B cell (primary cell): ENCODE measurements around the gene PDLIM4. TPM values are rescaled to one million over a fixed set of nuclear protein-coding genes. Genes with fewer than 3 reads are reported as not detected.

Experiments
- ATAC-seq: fragments of 200-7000 bp; cut with Tn5 transposase; one replicate; pipeline ENCODE4 v1.10.0; 2021; ENCODE audit warnings: low read depth, mild to moderate bottlenecking, moderate number of reproducible peaks, moderate library complexity
- CTCF ChIA-PET: fragments of 350-600 bp; sonication (Branson Sonifier 250); formaldehyde crosslinking; loops from one replicate; lab custom pipeline; 2021; ENCODE audit warnings: antibody characterized with exemption, inconsistent platforms; lab: Charles Lee
- POLR2A ChIA-PET: fragments of 350-600 bp; sonication (Branson Sonifier 250); formaldehyde crosslinking; loops from one replicate; lab custom pipeline; 2021; ENCODE audit warnings: antibody characterized with exemption; lab: Charles Lee
- DNase-seq: peaks from one replicate; pipeline ENCODE4 v3.0.0; 2013
- H2AFZ ChIP-seq: 2 replicates; pipeline ENCODE4 v1.6.1; 2012; ENCODE audit warnings: mild to moderate bottlenecking, low read depth, low read length; ENCODE audit not compliant: insufficient read depth, poor library complexity, severe bottlenecking
- H3K27ac ChIP-seq, 2 donors: 1 replicate in 1 of 2; 2 replicates in 1 of 2; pipeline ENCODE4 v1.5.1; 2012 to 2013; ENCODE audit warnings: low read length in 2 of 2, mild to moderate bottlenecking in 2 of 2, moderate library complexity in 1 of 2
- H3K27me3 ChIP-seq, 4 experiments: fragments of 200-600 bp in 1 of 4; sonication (generic) in 1 of 4; replicated peaks in 1 of 4; 1 replicate in 2 of 4; 2 replicates in 2 of 4; pipeline versions ENCODE4 v1.6.1 to v1.7.0; 2013 to 2016; ENCODE audit warnings: low read length in 3 of 4, mild to moderate bottlenecking in 2 of 4, mixed read lengths in 1 of 4, moderate library complexity in 1 of 4; ENCODE audit not compliant: insufficient read depth in 4 of 4, control insufficient read depth in 3 of 4; ENCODE audit errors: control extremely low read depth in 1 of 4
- H3K36me3 ChIP-seq, 2 experiments: replicated peaks in 1 of 2; 1 replicate in 1 of 2; 2 replicates in 1 of 2; pipeline versions ENCODE4 v1.6.1 to v1.7.1; 2013; ENCODE audit warnings: low read length in 1 of 2; ENCODE audit not compliant: insufficient read depth in 2 of 2, control insufficient read depth in 1 of 2; ENCODE audit errors: control extremely low read depth in 1 of 2, extremely low read depth in 1 of 2
- H3K4me1 ChIP-seq, 2 donors: fragments of 200-600 bp in 1 of 2; sonication (generic) in 1 of 2; 1 replicate in 1 of 2; 2 replicates in 1 of 2; pipeline versions ENCODE4 v1.5.1 to v1.6.1; 2013 to 2017; ENCODE audit warnings: low read length in 2 of 2; ENCODE audit not compliant: control insufficient read depth in 2 of 2, insufficient read depth in 2 of 2
- H3K4me2 ChIP-seq: replicated peaks from 2 replicates; pipeline ENCODE3; 2012; ENCODE audit warnings: mild to moderate bottlenecking, low read depth, low read length; ENCODE audit not compliant: poor library complexity, severe bottlenecking
- H3K4me3 ChIP-seq, 5 experiments: fragments of 200-600 bp in 1 of 5; sonication (generic) in 1 of 5; 1 replicate in 3 of 5; 2 replicates in 2 of 5; pipeline versions ENCODE4 v1.5.1 to v1.7.0; 2011 to 2016; ENCODE audit warnings: low read length in 4 of 5, mild to moderate bottlenecking in 4 of 5, low read depth in 2 of 5, control low read depth in 1 of 5, moderate library complexity in 1 of 5; ENCODE audit not compliant: insufficient read depth in 1 of 5; ENCODE audit errors: control extremely low read depth in 1 of 5, extremely low read depth in 1 of 5
- H3K79me2 ChIP-seq: fragments of 200-600 bp; sonication (generic); one replicate; pipeline ENCODE4 v1.6.0; 2016; ENCODE audit warnings: low read length; ENCODE audit not compliant: control insufficient read depth, insufficient read depth
- H3K9ac ChIP-seq: fragments of 200-600 bp; sonication (generic); 2 replicates; pipeline ENCODE4 v1.6.1; 2017; ENCODE audit warnings: mild to moderate bottlenecking, low read length, moderate library complexity
- H3K9me3 ChIP-seq, 3 donors: one replicate each; pipeline versions ENCODE4 v1.6.1 to v1.7.1; 2013; ENCODE audit warnings: low read length in 2 of 3; ENCODE audit not compliant: control insufficient read depth in 2 of 3, insufficient read depth in 1 of 3; ENCODE audit errors: control extremely low read depth in 1 of 3
- H4K20me1 ChIP-seq: 2 replicates; pipeline ENCODE4 v1.6.0; 2012; ENCODE audit warnings: mild to moderate bottlenecking, low read length; ENCODE audit not compliant: insufficient read depth, control insufficient read depth, poor library complexity, severe bottlenecking
- H3K27ac Mint-ChIP-seq: one replicate; pipeline ENCODE4 v1.8.0; 2021; ENCODE audit warnings: mixed read lengths
- H3K27me3 Mint-ChIP-seq: one replicate; pipeline ENCODE4 v1.8.0; 2021; ENCODE audit warnings: mixed read lengths
- H3K4me1 Mint-ChIP-seq: one replicate; pipeline ENCODE4 v1.8.0; 2021; ENCODE audit warnings: mixed read lengths
- H3K4me3 Mint-ChIP-seq: one replicate; pipeline ENCODE4 v1.8.0; 2021; ENCODE audit warnings: mixed read lengths
- H3K9me3 Mint-ChIP-seq: one replicate; pipeline ENCODE4 v1.8.0; 2022; ENCODE audit warnings: mixed read lengths; ENCODE audit not compliant: insufficient read depth
- CTCF ChIP-seq: fragments of 200-600 bp; IDR thresholded peaks from one replicate; pipeline ENCODE4 v1.8.0; 2022; ENCODE audit warnings: antibody characterized with exemption, mild to moderate bottlenecking
- EZH2 ChIP-seq: IDR thresholded peaks from 2 replicates; pipeline ENCODE4 v1.6.1; 2012; ENCODE audit warnings: borderline replicate concordance, low read depth, mild to moderate bottlenecking, moderate library complexity, low read length; ENCODE audit not compliant: insufficient read depth, poor library complexity, severe bottlenecking
- WGBS: methylation state at CpG from one replicate; pipeline ENCODE4 v1.1.5; 2013; ENCODE audit warnings: missing lambda C conversion rate; ENCODE audit not compliant: insufficient coverage; 5-methylcytosine and 5-hydroxymethylcytosine counted together
- intact Hi-C: fragments of 100-400 bp; cut with micrococcal nuclease; formaldehyde crosslinking; loops from one replicate; pipeline ENCODE4 v1.10.0; 2022
- polyA plus RNA-seq: library from polyadenylated mRNA; depleted of rRNA; stranded (reverse); fragments of >200 nt; gene quantifications from 2 replicates; pipeline ENCODE4 v1.2.3, GENCODE V29; 2012
- total RNA-seq, 2 donors: library from RNA; stranded (reverse); fragments of 120-200 nt in 1 of 2; gene quantifications; 1 replicate in 1 of 2; 2 replicates in 1 of 2; pipeline versions ENCODE4 v1.2.3 to v1.2.4, GENCODE V29; 2013 to 2022

The PDLIM4 gene
- total and polyA plus RNA-seq, 2 donors (not counting 1 experiment from before 2014, with no cell fraction given), result not detected

- peaks cover 10 to 12% of the 10 kb centered on the region in 2 donors for H3K4me1 ChIP-seq
- no peak overlapping the region for H3K4me3 ChIP-seq
- no peaks in the 10 kb centered on the region for H3K36me3 ChIP-seq
- H3K9me3 ChIP-seq, result peaks cover 0 to 8% (median 0%) of the 10 kb centered on the region in 3 donors
- CTCF ChIA-PET, result interaction anchor here (1.0 to 2.8 kb wide), 9 partner anchors 10 to 610 kb away, joined by 3 to 14 read pairs (median 8); partner anchors contain the start of genes SLC22A4 and SLC22A5
- no peak overlapping the region for H3K4me3 Mint-ChIP-seq
- POLR2A ChIA-PET, result no interaction called here
- H3K27me3 ChIP-seq, result peaks cover 0 to 23% (median 3%) of the 10 kb centered on the region in 4 experiments
- no peak overlapping the region for H3K9ac ChIP-seq
- intact Hi-C loops, result no loop called here
- H3K27ac Mint-ChIP-seq, result no peak overlapping the region
- peaks cover 12% of the 10 kb centered on the region for H3K4me1 Mint-ChIP-seq
- H2AFZ ChIP-seq, result no peak overlapping the region
- peaks cover 18% of the 10 kb centered on the region for H3K27me3 Mint-ChIP-seq
- H3K79me2 ChIP-seq, result no peaks in the 10 kb centered on the region
- DNase-seq (no peak), ATAC-seq (no peak)
- H3K27ac ChIP-seq, result no peak overlapping the region
- no peak overlapping the region for H3K4me2 ChIP-seq
- WGBS, result no CpG with 5 or more reads among the region's 2 CpGs
- no peak for TF ChIP-seq EZH2
- TF ChIP-seq CTCF, result no peak
- no peaks in the 10 kb centered on the region for H4K20me1 ChIP-seq
- H3K9me3 Mint-ChIP-seq, result no peaks in the 10 kb centered on the region
Observed at GRCh38 chr5:132273631-132274030, 16.1 kb downstream of the PDLIM4 start.

GRCh38 chr5:132274050-132274792 is 16.7 kb downstream of the PDLIM4 start:
- CTCF ChIA-PET, result interaction anchor here (0.5 to 2.8 kb wide), 7 partner anchors 9 to 515 kb away, joined by 3 to 13 read pairs (median 3); partner anchors contain the start of gene SLC22A4
- Histone ChIP-seq H3K27me3 (peaks cover 0 to 23% (median 3%) of the 10 kb centered on the region in 4 experiments), H3K79me2 (no peaks in the 10 kb centered on the region), H3K4me2 (no peak overlapping the region), H3K9me3 (peaks cover 0 to 8% (median 0%) of the 10 kb centered on the region in 3 donors), H3K4me1 (peaks cover 10 to 12% of the 10 kb centered on the region in 2 donors), H4K20me1 (no peaks in the 10 kb centered on the region), H2AFZ (no peak overlapping the region), H3K9ac (no peak overlapping the region), H3K27ac (no peak overlapping the region), H3K4me3 (no peak overlapping the region), H3K36me3 (no peaks in the 10 kb centered on the region)
- intact Hi-C loops, result no loop called here
- Mint-ChIP-seq H3K9me3 (no peaks in the 10 kb centered on the region), H3K4me3 (no peak overlapping the region), H3K4me1 (peaks cover 12% of the 10 kb centered on the region), H3K27ac (no peak overlapping the region), H3K27me3 (peaks cover 18% of the 10 kb centered on the region)
- TF ChIP-seq EZH2 (no peak), CTCF (no peak)
- ATAC-seq (no peak), DNase-seq (no peak)
- WGBS, result 98% methylated on average over 9 of the region's 14 CpGs
- POLR2A ChIA-PET, result no interaction called here
